Activated T-cell treated with anti-CD3 and anti-CD28 coated beads for 4 hours (primary cell): ENCODE measurements around the gene SCGB1C1.
"Not testable (repeated sequence)": the region's sequence is repeated elsewhere in the genome, so short reads cannot be mapped to it uniquely, and the experiment has no call there.

ENCODE experiments used
- DNase-seq: peaks from one replicate; pipeline ENCODE4 v3.0.0-alpha.2; 2020

Gene SCGB1C1

DNA sequence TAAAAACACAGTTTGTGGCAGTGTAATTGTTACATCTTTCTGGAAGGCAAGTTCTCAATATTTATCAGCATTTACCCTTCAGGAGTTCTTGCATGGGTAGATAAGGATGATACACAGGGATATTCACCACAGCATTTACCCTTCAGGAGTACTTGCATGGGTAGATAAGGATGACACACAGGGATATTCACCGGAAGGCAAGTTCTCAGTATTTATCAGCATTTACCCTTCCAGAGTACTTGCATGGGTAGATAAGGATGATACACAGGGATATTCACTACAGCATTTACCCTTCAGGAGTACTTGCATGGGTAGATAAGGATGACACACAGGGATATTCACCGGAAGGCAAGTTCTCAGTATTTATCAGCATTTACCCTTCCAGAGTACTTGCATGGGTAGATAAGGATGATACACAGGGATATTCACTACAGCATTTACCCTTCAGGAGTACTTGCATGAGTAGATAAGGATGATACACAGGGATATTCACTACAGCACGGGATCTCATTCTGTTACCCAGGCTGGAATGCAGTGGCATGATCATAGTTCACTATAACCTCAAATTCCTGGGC is 27.9 kb downstream of the SCGB1C1 start:
- DNase-seq, result not testable (repeated sequence)

DNA sequence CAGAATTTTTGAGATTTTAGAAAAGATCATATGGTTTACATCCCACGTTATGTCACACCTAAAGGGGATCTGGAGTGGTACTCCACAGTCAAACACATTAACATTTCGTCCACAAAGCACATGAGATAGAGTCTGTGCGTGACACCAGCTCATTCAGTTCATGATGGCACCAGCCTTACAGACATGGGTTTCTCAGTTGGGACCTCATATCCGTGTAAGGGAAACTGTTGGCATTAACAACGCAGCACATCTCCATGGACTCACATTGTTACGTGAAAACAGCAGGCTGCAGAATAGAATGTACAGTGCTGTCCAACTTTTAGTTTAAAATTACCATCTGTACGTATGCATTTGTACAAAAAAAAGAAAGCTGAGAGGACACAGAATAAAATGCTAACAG is 28.7 kb downstream of the SCGB1C1 start:
- no peak for DNase-seq

DNA sequence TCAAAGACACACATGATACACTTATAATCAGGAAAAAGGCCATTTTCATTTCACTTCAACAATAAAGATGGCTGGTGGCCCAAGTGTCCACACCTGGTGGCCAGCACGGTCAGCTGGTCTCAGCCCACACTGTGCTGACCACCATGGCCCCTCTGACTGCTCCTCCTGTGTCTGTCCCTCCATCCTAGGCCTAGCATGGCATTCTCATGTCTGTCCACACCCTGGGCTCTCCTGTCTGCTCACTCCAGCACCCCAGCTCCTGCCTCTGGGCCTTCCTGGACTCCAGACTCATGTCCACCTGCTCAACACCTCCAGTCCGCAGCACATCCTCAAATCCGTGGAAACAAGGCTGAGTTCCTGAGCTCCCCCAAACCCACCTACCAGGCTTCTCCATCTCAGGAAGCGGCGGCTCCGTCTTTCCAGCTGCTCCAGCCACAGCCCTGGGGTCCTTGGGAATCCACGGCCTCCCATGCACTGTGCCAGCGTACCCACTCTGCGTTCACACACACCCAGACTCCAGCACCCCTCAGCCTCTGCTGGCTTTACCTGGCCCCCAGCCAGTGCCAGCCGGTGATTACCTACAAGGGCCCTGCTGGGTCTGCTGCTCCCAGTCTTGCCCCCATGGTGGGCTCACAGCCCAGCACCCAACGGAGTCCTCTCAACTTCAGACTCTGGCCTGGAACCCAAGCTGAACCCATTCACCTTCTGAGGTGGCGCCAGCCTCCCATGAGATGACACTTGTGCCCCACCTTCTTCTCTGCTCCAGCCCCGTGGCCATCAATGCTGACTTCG is 29.3 kb downstream of the SCGB1C1 start:
- DNase-seq, result no peak

DNA sequence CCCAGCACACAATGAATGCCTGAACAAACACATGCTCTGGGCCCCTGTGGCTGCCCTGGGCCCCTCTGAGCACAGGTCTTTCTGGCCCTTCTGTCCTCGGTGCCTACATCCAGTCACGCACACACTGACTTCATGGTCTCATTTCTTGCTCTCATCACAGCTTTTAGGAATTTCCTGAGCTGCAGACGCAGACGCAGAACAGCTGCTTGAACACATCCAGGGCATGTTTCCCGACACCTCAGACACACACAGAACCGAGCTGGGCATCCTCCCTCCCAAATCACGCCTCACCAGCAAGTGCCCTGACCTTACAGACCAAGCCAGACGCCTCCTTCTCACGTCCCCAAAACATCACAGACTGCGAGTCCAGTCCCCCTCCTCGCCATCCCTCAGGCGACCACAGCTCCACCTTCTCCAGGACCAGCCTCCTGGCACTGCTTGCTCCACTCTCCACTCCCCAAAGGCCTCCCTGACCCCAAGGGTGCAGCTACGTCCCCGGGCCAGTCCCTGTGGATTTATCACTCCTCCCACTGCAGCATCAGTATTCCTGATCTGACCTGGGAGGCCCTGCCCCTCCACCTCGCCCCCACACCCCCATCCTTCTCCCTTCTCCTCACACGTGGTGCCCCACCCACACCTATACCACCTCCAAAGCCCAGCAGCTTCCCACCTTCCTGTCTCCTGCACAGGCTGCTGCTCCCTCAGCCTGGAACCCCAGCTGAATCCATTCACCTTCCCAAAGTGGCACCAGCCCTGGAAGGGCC is 30.3 kb downstream of the SCGB1C1 start:
- DNase-seq, result no peak

DNA sequence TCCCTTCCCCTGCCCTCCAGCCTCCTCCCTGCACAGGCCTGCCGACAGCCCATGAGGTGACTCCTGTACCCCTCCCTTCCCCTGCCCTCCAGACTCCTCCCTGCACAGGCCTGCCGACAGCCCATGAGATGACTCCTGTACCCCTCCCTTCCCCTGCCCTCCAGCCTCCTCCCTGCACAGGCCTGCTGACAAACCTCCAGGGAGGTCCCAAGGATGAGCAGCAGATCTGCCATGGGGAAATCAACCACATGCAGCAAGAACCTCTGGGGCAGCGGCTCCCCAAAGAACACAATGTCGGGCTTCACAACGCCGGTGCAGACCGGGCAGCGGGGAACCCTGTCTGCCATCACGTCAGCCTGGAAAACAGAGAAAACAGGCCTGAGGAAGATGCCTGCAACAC is 31.0 kb downstream of the SCGB1C1 start:
- no peak for DNase-seq

DNA sequence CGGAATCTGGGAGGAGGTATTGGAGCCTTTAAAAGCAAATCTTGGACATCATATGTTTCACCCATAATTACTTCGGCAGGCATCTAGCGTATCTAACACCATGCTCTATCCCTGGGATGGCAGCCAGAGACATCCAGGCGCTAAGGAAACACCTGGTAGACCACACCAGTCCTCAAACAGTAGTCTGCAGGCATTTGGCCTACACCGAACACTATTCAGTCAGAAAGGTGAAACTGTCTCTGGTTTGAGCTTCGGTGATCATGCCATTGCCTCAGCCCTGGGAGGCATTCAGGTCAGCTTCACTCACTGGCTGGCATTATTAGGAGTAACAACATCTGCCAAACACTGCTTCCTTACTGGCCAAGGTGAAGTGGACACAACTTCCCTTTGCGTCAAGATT is 31.5 kb downstream of the SCGB1C1 start:
- no peak for DNase-seq

DNA sequence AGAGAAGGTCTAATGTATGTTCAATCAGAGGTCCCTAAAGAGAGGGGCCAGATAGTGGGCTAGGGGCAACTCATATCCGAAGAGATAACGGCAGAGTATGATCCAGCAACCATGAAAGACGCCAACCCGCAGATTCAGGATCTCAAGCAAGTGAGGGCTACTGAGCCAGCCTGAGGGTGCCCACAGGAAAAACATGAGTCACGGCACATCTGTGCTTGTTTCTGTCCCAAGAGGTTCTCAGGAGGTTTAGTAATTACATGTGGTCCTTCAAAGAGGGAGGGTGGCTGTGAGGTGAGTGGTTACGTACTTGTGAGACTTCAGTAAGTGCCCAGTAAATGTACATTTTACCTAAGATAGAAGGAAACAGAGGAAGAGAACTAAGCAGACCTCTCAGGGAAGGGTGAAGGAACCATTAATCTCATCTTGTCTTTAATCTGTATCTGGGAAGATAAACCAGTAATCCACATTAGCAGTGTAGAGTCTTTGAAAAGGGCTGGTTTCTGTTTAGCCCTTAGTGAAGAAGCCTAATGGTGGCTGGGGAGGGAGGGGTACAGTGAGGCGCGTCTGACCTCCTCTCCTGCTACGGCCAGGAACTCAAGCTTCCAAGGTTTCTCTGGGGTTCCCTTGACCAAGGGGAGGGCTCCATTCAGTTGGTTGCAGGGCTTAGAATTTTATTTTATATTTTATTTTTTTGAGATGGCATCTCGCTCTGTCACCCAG is 33.0 kb downstream of the SCGB1C1 start:
- DNase-seq, result no peak

DNA sequence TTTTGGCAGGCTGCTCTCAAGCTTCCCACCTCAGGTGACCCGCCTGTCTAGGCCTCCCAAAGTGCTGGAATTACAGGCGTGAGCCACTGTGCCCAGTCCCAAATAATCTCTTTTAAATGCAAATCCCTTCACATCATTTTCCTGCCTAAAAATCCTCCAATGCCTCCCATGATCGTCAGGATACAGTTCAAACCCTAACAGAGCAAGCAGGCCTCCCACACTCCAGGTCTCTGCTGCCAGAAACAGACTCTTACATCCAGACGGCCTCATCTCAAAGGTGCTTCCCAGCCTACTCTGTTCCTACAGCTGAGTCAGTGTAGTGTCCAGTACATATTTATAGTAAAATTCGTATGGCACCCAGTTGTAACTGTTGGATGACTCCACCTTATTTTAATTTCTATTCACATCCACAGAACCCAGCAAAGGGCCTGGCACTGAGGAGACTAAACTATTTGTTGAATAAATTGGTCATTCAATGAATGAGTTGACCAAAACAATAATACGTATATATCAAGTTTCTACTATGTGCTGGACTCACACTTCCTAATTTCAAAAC is 35.0 kb downstream of the SCGB1C1 start:
- DNase-seq, result no peak

DNA sequence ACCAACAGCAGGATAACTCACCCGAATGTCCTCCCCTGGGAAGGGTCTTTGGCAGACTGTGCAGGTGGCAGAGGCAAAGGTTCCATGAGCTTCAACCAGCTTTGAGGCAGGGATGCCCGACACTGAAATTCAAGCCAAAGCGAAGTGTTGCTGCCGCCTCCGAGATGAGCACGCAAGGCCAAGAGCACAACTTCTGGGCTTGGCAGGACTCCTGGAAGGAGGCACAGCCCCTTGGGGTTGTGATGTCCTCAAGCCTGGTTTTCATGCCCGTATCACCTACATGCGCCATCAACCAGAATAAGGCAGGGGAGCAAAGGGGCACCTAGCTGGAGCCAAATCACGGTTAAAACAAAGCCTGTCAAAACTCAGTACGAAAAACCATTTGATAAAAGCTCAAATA is 37.6 kb downstream of the SCGB1C1 start:
- no peak for DNase-seq

DNA sequence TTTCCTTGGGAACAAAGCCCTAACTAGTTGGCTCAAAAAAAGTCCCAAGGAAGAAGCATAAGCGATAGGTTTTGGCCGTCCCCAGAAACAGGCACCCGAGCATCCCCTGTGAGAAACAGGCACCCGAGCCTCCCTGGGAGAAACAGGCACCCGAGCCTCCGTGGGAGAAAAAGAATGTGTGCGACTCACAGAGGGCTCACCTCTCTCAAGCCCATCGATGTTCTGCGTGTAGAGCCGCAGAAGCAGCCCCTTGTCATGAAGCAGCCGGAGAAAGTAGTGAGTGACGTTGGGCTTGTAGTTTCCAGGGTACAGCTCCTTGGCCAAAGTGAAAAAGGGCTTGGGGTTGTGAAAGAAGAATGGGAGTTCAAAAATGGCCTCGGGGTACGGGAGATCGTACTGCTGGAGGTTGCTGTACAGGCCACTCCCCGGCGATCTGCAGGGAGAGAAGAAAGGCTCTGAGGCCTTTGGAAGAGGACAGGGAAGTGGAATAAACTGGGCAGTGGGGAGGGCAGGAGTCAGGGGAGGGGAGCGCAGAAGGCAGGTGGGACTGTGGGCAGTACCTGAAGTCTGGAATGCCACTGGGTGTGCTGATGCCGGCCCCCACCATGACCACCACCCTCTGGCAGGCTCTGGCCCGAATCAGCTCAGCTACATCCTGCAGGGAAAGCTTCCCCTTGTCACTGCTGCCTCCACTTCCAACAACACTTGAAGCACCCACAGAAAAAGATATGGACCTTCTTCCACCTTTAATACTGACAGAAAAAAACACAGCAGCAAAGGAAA is 40.1 kb downstream of the SCGB1C1 start:
- no peak for DNase-seq

DNA sequence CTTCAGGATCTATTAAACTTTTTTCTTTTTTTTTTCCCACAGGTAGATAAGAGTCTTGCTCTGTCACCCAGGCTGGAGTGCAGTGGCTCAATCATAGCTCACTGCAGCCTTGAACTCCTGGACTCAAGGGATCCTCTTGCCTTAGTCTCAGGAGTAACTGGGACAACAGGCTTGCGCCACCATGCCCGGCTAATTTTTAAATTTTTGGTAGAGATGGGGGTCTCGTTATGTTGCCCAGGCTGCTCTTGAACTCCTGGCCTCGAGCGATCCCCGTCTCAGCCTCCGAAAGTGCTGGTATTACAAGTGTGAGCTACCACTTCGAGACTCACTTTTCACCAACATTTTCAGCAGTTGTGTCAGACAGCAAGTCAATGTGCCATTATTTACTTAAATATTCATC is 42.3 kb downstream of the SCGB1C1 start:
- no peak for DNase-seq

DNA sequence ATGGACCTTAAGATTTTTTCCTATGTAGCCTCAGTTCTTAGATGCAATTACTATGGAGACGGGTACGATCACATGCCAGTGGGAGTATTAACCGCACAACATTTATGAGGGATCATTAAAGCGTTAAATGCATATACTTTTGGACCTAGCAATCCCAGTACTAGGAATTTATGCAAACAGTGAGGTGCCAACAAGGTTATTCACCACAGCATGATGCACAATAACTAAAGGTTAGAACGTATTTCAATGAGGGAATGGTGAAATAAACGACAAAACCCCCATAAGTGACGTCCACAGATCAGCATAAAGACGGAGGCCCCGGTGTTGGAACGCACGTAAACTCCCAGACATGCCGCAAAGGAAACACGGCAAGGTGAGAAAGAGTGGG is 42.7 kb downstream of the SCGB1C1 start:
- peak; percentile 65 for DNase-seq

DNA sequence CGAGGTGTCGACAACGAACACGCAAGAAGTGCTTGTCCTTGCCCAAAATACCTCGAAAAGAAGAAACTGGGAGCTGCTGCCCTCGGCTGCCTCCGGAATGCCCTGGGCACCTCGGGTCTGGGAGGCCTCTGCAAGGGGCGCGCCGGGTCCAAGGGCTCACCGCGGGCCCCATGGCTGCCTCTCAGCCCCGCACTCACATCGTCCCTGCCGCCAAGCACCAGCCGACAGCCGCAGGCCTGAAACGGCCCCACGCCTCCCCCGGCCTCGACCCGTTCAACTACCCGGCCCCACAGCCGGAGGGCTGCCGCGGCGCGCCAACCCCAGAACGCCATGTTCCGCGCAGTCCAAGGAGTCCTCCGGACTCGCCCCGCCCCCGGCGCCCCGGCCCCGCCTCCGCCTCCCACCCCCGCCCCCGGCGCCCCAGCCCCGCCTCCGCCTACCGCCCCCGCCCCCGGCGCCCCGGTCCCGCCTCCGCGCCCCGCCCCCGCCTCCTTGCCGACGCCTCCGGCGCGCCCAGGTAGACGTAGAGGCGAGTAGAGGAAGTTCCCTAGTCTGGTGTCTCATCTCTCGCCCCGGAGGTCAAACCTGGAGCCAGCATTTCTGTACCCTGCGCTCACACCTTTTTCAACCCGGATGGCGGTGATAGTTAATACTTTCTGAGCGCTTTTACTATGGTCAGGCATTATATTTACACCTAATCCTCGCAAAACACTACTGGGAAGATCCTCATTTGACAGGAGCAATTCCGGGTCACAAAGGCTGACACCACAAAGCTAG is 43.3 kb downstream of the SCGB1C1 start, which contains the start of gene SIRT3:
Gene SIRT3 (minus strand): TSS at position 346 of the 777 bp plus-strand sequence. CDS start 14 bp downstream, at position 332.
- peak; percentile 76 for DNase-seq

DNA sequence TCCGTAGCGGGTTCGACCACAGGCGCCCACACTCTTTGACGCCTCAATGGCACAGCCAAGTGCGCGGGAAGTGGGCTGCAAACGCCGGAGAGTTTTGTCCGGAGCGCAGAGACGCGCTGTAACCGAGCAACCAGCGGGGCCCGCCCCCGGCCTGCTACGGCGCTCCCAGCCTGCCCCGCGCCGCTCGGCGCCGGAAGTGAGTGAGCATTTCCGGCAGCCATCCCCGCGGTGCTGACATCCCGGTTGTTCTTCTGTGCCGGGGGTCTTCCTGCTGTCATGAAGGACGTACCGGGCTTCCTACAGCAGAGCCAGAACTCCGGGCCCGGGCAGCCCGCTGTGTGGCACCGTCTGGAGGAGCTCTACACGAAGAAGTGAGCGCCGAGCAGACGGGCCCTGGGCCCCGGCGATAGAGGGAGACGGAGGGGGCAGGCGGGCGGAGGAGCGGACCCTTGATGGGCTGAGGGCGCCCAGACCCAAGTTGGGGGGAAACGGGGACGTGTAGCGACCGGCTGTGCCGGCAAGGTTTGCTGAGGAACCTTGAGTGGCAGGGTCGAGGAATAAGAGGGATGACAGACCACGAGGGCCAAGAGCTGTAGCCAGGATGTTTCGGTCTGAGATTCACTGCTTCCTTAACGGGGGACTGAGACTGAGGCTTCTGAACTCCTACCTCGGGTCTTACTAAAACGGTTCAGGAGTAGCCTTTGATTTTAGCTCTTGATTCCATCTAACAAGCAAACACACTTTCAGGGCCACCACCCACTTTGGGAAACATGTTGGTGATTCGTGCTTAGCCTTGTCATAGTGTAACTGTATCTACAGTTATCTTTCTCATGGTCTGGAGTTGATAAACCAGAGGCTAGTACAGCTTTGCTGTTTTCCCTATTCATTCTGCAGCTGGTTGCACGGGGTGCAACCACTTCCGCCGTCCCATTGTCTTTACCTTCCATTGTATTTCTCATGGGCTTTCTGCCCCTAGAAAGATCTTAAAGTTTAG is 44.2 kb downstream of the SCGB1C1 start, which contains the start of gene PSMD13:
Gene PSMD13 (plus strand): TSS at position 203 of the 994 bp plus-strand sequence. CDS start 74 bp downstream, at position 277.
- DNase-seq, result peak; percentile 77

DNA sequence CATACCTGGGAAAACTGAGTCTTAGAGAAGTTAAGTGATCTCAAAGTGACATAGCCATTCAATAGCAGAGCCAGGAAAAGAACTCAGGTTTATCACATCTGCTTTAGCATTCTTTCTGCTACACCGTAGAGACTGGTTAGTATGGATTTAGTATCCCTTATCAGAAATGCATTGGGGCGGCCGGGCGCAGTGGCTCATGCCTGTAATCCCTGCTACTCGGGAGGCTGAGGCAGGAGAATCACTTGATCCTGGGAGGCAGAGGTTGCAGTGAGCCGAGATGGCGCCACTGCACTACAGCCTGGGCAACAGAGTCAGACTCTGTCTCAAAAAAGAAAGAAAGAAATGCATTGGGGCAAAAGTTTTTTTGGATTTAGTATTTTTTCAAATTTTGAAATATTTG is 45.5 kb downstream of the SCGB1C1 start:
- DNase-seq, result not testable (repeated sequence)

DNA sequence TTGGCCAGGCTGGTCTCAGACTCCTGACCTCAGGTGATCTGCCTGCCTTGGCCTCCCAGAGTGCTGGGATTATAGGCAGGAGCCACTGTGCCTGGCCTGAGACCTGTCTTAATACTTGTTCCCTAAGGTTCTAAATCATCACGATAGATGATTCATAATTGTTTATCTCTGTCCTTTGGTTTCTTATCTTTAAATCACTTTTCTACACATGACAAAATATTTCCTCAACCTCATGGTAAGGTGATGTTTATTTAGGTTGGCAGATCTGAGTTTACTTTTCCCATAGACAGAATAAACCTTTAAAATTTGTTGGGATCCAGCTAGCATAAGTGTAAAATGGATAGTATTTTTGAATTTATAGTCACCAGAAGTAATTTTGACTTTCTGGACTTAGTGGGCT is 47.4 kb downstream of the SCGB1C1 start:
- no peak for DNase-seq

DNA sequence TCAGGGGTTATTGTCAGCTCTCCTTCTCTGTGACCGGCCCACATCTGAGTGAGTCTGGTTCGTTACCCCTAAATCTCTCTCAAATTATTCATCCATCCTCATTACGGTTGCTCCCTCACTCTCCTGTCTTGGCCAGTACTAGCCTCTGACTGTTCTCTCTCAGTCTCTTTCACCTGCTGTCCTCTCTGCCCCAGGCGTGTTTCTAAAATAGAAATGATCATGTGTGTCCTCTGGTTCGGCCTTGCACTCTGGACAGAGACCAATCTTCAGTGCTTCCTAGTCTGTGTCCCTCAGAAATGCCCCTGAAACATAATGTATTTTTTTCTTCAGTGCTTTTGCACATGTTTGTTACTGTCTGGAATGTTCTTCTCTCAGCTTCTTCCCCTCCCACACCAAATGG is 48.8 kb downstream of the SCGB1C1 start:
- no peak for DNase-seq
